SK-N-MC (cell line): ENCODE measurements around the gene RPL7L1.

Experiments
- DNase-seq: peaks from one replicate; pipeline ENCODE4 v3.0.0-alpha.2; 2011; ENCODE audit warnings: low read depth, low spot score
- H3K27ac ChIP-seq: fragments of 200-600 bp; sonication (generic); 2 replicates; pipeline ENCODE4 v1.5.1; 2016; ENCODE audit warnings: mixed run types
- H3K36me3 ChIP-seq: fragments of 200-600 bp; sonication (generic); 2 replicates; pipeline ENCODE4 v1.6.1; 2017; ENCODE audit warnings: antibody characterized with exemption, low read length, mixed read lengths; ENCODE audit not compliant: insufficient read depth
- H3K4me3 ChIP-seq: fragments of 200-600 bp; sonication (generic); 2 replicates; pipeline ENCODE4 v1.5.1; 2016
- H3K9ac ChIP-seq: fragments of 200-600 bp; sonication (generic); 2 replicates; pipeline ENCODE4 v1.8.0; 2017; ENCODE audit warnings: mixed run types, mixed read lengths; ENCODE audit not compliant: insufficient read length
- H3K9me3 ChIP-seq: fragments of 200-600 bp; sonication (generic); 2 replicates; pipeline ENCODE4 v1.6.1; 2017; ENCODE audit warnings: low read depth, mild to moderate bottlenecking, antibody characterized with exemption, low read length, moderate library complexity, mixed read lengths
- EZH2 ChIP-seq: fragments of 200-600 bp; sonication (generic); IDR thresholded peaks from one replicate; pipeline ENCODE4 v1.6.1; 2017; ENCODE audit warnings: antibody characterized with exemption
- FOXP2 ChIP-seq: optimal IDR thresholded peaks from 2 replicates; pipeline ENCODE3; 2011; ENCODE audit warnings: mild to moderate bottlenecking, moderate library complexity; ENCODE audit not compliant: insufficient read depth; ENCODE audit errors: extremely low read length, control extremely low read depth
- POLR2AphosphoS5 ChIP-seq: IDR thresholded peaks from 2 replicates; pipeline ENCODE4 v1.6.1; 2012; ENCODE audit warnings: mild to moderate bottlenecking, low read depth, low read length, borderline replicate concordance

Gene RPL7L1

GRCh38 chr6:42915732-42916131 is 36.3 kb downstream of the RPL7L1 start, which contains the start of gene PTCRA:
PTCRA (plus strand) TSS chr6:42916053; CDS start chr6:42916070, 17 bp downstream.
- H3K4me3 ChIP-seq: no peak within 1 kb of the TSS
- H3K27ac ChIP-seq: no peak within 1 kb of the TSS
- no peak for DNase-seq
- H3K9ac ChIP-seq: no peak within 1 kb of the TSS
- TF ChIP-seq POLR2AphosphoS5: no peak
- no peak for TF ChIP-seq EZH2
- no peaks in the 10 kb centered on the region for H3K36me3 ChIP-seq
- no peaks in the 10 kb centered on the region for H3K9me3 ChIP-seq

- TF ChIP-seq POLR2AphosphoS5: no peak
- no peak for TF ChIP-seq EZH2
- TF ChIP-seq FOXP2: no peak
- DNase-seq: no peak
- Histone ChIP-seq H3K27ac (no peak overlapping the region), H3K4me3 (no peak overlapping the region), H3K9ac (no peak overlapping the region), H3K9me3 (no peaks in the 10 kb centered on the region), H3K36me3 (no peaks in the 10 kb centered on the region)
Measured at GRCh38 chr6:42916288-42916687, 36.9 kb downstream of the RPL7L1 start.

- peak overlapping the region; percentile 20 for H3K9ac ChIP-seq
- H3K4me3 ChIP-seq: no peak overlapping the region
- no peaks in the 10 kb centered on the region for H3K9me3 ChIP-seq
- no peaks in the 10 kb centered on the region for H3K36me3 ChIP-seq
- DNase-seq: no peak
- no peak overlapping the region for H3K27ac ChIP-seq
- no peak for TF ChIP-seq POLR2AphosphoS5
- no peak for TF ChIP-seq FOXP2
- no peak for TF ChIP-seq EZH2
Measured at GRCh38 chr6:42921801-42922200, 42.4 kb downstream of the RPL7L1 start.

GRCh38 chr6:42923666-42924065 is 44.2 kb downstream of the RPL7L1 start:
- no peak for DNase-seq
- Histone ChIP-seq H3K9ac (no peak overlapping the region), H3K4me3 (no peak overlapping the region), H3K27ac (no peak overlapping the region), H3K36me3 (no peaks in the 10 kb centered on the region), H3K9me3 (no peaks in the 10 kb centered on the region)
- TF ChIP-seq POLR2AphosphoS5 (no peak), EZH2 (no peak), FOXP2 (no peak)

GRCh38 chr6:42925248-42925857 is 45.9 kb downstream of the RPL7L1 start:
- Histone ChIP-seq H3K9me3 (no peaks in the 10 kb centered on the region), H3K9ac (no peak overlapping the region), H3K4me3 (no peak overlapping the region), H3K27ac (no peak overlapping the region), H3K36me3 (no peaks in the 10 kb centered on the region)
- DNase-seq: no peak
- TF ChIP-seq POLR2AphosphoS5 (no peak), FOXP2 (no peak), EZH2 (no peak)

GRCh38 chr6:42928986-42929820 is 49.8 kb downstream of the RPL7L1 start, which contains the start of gene CNPY3:
CNPY3 (plus strand) TSS chr6:42929480; CDS start chr6:42929571, 91 bp downstream.
- Histone ChIP-seq H3K9me3 (no peaks in the 10 kb centered on the region), H3K27ac (peak within 1 kb of the TSS; percentile 91), H3K36me3 (peaks cover 8% of the 10 kb centered on the region; the same call in 1 of the 2 replicates), H3K9ac (peak within 1 kb of the TSS; percentile 80), H3K4me3 (peak within 1 kb of the TSS; percentile 88)
- TF ChIP-seq FOXP2 (no peak), POLR2AphosphoS5 (peak; percentile 87)
- DNase-seq: peak; percentile 99

GRCh38 chr6:42929821-42930360 is 50.5 kb downstream of the RPL7L1 start:
- Histone ChIP-seq H3K4me3 (peak overlapping the region; percentile 88), H3K36me3 (peaks cover 14% of the 10 kb centered on the region; the same call in 1 of the 2 replicates), H3K9ac (peak overlapping the region; percentile 80), H3K9me3 (no peaks in the 10 kb centered on the region), H3K27ac (peak overlapping the region; percentile 91)
- peak; percentile 22 for DNase-seq
- TF ChIP-seq POLR2AphosphoS5 (no peak; the same call in 1 of the 2 replicates), FOXP2 (no peak), EZH2 (no peak)

- H3K9ac ChIP-seq: peak overlapping the region; percentile 47
- DNase-seq: no peak
- H3K4me3 ChIP-seq: no peak overlapping the region
- H3K36me3 ChIP-seq: peaks cover 29% of the 10 kb centered on the region; the same call in 1 of the 2 replicates
- H3K27ac ChIP-seq: no peak overlapping the region
- H3K9me3 ChIP-seq: no peaks in the 10 kb centered on the region
- TF ChIP-seq FOXP2 (no peak), POLR2AphosphoS5 (no peak), EZH2 (no peak)
Measured at GRCh38 chr6:42932412-42932811, 53.0 kb downstream of the RPL7L1 start.
